ENCODE data around the gene SEC62.

The SEC62 gene

DNA sequence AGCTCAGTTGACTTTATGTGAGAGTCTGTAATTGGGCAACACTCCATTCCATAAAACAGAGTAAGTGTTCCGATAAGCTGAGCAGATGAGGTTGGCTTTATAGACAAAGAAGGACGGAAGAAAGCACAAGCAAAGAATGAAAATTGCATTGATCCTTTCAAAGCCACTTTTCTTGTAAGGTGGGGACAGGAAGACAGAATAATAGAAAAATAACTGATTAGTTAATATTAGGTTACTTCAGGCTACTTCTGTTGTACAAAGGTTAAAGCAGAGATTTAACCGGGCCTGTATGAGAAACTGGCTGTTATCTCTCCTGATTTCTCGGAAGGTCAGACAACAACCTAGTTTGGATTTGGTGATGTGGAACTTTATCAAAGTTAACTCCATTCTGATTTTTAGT is 55.7 kb downstream of the SEC62 start:
- DNase-seq: no peak

DNA sequence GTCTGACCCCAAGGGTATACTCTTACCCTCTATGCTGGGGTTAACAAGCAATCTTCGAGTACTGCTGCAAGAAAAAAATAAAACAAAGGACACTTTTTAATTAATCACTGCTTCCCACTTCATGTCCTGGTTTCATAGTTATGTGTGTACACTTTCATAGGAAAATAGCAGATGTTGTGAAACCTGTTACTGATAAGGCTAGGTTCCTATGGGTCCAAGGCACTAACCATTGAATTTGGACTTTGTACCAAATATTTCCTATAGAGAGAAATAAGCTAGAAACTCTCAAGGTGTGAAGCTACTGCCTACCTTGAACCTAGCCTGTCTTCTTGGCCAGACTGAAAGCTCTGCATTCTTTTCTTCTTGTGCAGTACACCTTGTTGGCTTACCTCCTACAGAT is 56.6 kb downstream of the SEC62 start:
- DNase-seq: no peak

DNA sequence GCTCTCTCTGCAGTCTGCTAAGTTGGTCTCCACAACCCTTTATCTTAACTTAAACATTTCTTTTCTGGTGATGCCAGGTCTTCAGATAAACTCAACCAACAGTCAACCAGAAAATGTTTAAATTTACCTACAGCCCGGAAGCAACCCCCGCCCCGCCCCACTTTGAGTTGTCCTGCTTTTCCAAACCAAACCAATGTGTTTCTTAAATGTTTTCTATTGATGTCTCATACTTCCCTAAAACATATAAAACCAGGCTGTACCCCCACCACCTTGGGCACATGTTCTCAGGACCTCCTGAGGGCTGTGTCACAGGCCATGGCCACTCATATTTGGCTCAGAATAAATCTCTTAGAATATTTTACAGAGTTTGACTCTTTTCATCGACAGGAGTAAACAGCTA is 58.0 kb downstream of the SEC62 start:
- DNase-seq: no peak

DNA sequence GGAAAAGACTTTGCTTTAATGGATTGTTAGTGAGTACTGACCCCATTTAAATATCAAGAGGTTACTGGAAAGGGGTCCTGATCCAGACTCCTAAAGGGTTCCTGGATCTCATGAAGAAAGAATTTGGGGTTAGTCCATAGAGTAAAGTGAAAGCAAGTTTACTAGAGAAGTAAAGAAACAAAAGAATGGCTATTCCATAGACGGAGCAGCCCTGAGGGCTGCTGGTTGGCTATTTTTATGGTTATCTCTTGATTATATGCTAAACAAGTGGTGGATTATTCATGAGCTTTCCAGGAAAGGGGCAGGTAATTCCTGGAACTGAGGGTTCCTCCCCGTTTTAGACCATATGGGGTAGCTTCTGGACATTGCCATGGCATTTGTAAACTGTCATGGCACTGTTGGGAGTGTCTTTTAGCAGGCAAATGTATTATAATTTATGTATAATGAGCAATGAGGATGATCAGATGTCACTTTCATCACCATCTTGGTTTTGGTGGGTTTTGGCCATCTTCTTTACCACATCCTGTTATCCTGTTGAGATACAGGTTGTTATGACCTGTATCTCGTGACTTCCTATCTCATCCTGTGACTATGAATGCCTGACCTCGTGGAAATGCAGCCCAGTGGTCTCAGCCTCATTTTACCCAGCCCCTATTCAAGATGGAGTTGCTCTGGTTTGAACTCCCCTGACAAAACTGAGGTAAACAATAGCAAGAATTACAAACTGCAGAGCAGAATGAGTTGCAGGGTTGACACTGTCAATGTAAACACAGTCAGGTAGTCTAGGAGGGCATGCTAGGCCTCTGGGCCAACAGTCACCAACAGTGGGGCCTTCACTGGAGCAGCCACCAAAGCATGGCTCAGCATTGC is 60.9 kb downstream of the SEC62 start:
- DNase-seq: no peak

DNA sequence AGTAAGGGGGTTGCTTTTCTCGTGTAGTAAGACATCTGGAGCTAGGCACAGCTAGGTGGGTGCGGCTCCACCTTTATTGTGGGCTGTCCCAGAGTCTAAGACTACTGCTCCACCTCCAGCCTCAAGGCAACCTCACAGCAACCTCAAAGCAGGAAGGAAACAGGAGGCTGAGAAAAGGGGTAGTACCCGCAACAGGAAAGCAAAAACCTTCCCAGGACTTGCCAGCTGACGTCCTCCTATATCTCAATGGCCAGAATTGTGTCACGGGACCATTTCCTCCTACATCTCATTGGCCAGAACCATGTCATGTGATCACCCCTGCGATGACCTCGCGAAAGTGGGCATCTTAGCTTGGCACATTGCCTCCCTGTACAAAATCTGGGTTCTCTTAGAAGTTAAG is 66.9 kb downstream of the SEC62 start:
- peak; percentile 22 for DNase-seq

DNA sequence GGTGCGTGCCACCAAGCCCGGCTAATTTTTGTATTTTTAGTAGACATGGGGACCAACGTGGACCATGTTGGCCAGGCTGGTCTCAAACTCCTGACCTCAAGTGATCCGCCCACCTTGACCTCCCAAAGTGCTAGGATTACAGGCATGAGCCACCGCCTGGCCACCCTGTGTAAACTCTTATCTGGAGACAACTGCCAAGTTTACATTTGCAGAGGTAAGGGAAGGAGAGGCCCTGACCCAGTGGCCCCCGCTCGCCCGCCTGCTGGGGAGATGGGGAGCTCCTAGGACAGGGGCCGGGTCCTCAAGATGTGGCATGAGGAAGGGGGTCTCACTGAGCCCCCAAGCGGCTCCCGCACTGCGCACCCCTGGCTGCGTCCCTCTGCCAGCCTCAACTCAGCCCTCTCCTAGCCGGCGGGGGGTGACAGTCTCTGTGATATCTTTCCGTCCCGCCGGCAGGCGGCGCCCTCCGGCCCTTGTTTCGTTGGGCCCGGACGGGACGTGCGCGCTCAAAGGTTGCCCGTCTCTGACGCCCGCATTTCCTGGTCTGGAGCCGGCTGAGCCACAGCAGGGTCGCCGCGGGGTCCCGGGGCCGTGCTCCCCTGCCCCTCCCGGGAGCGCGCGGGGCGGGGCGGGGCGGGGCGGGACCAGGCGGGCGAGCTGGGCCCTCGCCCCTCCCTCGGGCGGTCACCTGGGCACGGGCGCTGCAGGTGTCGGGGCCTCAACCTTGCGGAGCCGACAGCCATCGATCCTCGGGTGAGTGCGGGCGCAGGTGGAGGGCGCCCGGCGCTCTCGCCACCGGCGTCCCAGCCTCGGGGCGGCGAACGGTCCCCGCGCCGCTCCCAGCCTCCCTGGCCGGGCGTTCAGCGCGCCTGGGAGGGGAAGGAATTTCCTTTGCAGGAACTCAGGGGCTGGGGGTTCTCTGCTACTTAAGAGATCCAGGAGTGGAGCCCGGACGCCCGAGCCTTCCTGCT is 71.1 kb downstream of the SEC62 start, which contains the start of gene GPR160:
Gene GPR160, plus strand, starts transcription at position 533 of the 971 bp plus-strand sequence. CDS start 45,978 bp downstream, outside the sequence.
- peak; percentile 82 for DNase-seq

DNA sequence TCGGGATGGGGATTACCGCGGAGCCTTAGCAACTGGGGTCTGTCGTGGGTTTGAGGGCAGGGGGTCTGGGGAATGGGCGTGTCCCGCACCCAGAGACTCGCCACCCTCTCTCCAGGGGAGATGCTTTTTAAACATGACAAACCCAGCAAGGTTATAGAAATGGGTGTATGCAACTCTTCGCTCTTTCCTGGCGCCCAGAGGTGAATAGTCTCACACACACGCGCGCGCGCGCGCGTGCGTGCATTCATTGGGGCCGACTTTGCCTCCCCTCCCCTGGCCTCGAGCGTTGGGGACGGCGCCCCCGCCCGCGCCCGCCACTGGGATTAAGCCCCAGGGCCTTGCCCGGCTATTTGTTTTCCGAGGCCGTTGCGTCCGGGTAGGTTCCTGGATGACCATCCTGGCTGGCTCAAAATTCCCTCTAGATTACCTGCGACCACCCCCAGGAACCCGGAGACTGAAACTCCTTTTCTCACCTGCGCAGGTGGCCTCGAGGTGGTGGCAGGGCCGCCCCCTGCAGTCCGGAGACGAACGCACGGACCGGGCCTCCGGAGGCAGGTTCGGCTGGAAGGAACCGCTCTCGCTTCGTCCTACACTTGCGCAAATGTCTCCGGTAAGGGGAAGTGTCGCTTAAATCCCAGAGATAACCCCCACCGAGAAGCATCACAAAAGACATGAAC is 72.0 kb downstream of the SEC62 start:
- DNase-seq: peak; percentile 52

DNA sequence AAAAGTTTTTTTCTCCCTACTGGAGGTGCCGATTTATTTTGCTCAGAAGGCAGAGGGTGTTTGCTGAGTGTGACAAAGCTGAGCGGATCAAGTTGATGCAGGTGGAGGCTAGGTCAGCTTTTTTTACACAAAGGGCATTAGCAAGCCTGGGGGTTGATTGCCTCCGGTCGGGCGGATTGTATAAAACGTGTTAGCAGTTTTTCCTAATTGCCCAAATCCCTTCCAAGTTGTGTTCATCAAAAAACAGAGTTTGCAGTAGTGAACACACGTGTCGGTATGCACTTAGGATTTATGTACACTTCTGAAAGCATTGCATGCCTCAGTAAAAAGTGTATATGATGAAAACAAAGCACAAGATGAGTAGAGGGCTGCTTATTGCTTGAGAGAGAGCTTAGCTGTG is 73.8 kb downstream of the SEC62 start:
- DNase-seq: no peak

DNA sequence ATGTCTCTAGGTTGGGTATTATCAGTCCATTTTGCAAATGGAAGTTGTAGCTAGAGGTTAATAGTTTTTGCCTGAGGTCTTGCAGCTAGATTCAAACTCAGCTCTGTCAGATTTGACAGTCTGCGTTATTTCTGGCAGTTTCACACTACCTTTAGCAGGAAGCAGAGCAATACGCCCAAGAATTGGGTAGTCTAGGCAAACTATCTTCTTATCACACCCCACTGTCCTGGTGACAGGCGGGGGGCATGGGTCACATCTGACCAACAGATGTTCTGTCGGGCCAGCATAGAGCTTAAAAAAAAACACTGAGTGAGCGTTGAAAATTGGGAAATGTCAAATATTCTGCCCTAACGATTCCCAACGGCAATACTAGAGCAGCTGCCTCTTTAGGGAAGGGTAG is 76.9 kb downstream of the SEC62 start:
- DNase-seq: no peak

DNA sequence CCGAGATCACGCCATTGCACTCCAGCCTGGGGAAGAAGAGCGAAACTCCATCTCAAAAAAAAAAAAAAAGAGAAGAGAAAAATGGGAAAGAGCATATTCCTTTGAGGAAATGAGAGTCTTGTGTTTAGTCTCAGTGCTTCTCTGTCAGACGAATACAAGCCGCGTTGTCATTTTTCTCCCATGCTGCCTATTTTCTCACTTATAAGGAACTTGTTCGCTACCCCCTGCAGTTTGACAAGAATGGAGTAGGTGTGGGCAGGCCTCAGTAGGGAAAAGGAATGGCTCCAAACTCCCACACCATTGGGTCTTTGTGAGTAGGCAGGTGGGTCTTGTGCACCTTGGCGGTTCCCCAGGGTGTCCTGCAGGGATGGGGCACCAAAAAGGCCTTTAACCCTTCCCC is 77.7 kb downstream of the SEC62 start:
- DNase-seq: peak; percentile 84

DNA sequence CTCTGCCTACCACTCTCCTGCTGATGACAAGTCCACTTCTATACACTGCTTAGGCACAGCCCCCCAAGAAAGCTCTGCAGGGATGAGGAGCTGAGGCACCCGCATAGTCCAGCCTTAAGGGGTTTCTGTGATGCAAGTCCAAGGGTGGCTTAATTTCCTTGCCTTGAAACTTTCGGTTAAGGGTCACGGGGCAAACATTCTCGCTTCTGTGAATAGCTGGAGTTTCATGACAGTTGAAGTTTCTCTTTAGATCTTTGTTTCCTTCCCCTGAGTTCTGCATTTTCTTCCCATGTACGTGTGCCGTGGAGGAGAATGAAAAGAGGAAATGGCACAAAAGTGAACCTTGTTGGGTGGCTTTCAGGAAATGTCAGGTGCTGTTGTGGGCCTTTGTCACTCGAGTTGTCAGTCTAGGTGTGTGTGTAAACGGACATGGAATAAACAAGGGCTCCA is 78.2 kb downstream of the SEC62 start:
- peak; percentile 88 for DNase-seq

DNA sequence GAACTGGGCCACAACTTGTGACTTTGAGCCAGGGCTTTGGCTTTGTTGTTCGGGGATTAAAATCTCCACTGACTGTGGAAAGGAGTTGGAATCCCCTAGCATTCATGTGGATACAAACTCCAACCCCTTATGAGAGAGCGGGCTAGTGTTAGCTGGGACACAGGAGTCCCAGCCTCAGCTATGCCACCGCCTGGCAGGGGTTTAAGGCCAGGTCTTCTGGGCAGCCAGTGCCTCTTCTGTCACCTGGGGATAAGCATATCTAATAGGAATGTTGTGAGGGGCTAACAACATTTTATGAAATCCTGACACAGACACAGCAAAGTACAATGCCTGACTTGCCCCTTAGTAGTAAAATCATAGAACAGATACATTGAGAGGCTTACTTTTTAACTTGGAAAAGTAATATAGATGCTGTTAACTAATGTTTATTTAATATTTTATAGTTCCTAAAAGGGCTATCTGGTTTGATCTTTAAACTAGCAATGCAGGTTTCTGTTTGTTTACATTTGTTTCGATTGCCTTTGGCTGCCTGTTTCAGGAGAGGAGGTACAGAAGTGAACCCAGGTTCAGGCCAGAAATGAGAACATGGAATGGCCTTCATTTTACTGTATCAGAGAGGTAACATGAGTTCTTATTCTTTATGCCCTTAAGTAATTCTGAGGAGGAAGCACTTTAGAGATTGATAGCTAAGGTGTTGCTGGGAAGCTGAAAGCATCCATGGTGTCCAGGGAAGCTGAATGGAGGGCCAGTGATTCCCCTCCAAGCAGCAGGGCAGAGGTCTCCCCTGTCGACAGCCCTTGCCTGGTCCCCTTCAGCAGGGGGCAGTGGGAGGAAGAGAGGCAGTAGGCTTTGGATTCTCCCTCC is 79.9 kb downstream of the SEC62 start:
- no peak for DNase-seq

DNA sequence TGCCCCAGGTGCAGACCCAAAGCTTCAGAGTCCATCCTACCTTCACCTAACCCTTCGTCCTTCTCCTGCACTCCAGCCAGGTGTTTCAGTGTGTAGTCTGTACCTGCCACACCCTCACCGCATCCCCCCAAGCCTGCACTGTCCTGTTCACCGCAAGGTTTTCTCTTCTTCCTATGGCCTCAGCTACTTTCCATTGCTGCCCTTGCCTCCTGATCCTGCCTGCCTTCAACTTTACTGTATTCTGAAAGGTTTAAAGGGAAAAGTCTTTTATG is 80.5 kb downstream of the SEC62 start:
- no peak for DNase-seq

Data from inflammatory macrophage treated with lipopolysaccharide for 4 hours (primary cell).